Skeletal muscle tissue (tissue), 4 donors: ENCODE data around the gene CLASP1. TPM values are rescaled to one million over a fixed set of nuclear protein-coding genes. Genes with fewer than 3 reads are reported as not detected.
"Not testable (repeated sequence)": the region's sequence is repeated elsewhere in the genome, so short reads cannot be mapped to it uniquely, and the experiment has no call there.

Experiments used
- H3K27ac ChIP-seq: one replicate; pipeline ENCODE4 v1.7.0; 2013; ENCODE audit warnings: mild to moderate bottlenecking, low read depth, low read length, inconsistent platforms
- H3K27me3 ChIP-seq, 3 donors: one replicate each; pipeline ENCODE4 v1.7.0; 2013; ENCODE audit warnings: low read length in 3 of 3; ENCODE audit not compliant: control insufficient read depth in 3 of 3, insufficient read depth in 3 of 3
- H3K36me3 ChIP-seq, 3 donors: one replicate each; pipeline ENCODE4 v1.7.0; 2013; ENCODE audit warnings: low read length in 3 of 3; ENCODE audit not compliant: control insufficient read depth in 3 of 3, insufficient read depth in 3 of 3
- H3K4me1 ChIP-seq, 3 donors: one replicate each; pipeline ENCODE4 v1.7.0; 2013; ENCODE audit warnings: low read length in 3 of 3, mild to moderate bottlenecking in 3 of 3; ENCODE audit not compliant: control insufficient read depth in 3 of 3, insufficient read depth in 3 of 3
- H3K4me3 ChIP-seq, 3 donors: one replicate each; pipeline ENCODE4 v1.7.0; 2013; ENCODE audit warnings: low read length in 3 of 3
- H3K9ac ChIP-seq, 3 donors: one replicate each; pipeline ENCODE4 v1.7.0; 2013; ENCODE audit warnings: low read length in 3 of 3, mild to moderate bottlenecking in 3 of 3, moderate library complexity in 2 of 3, low read depth in 1 of 3
- H3K9me3 ChIP-seq, 3 donors: one replicate each; pipeline ENCODE4 v1.7.0; 2013; ENCODE audit warnings: low read length in 3 of 3; ENCODE audit not compliant: control insufficient read depth in 3 of 3
- total RNA-seq: library from RNA; depleted of rRNA; stranded (reverse); fragments of >200 nt; gene quantifications from one replicate; pipeline ENCODE4 v1.2.3, GENCODE V29; 2014
- donor health status: Osteomylitis.

Gene CLASP1
- total RNA-seq, 1 donor from 2014 or later, result 74.1 TPM

- no peaks in the 10 kb centered on the region for H3K9me3 ChIP-seq
- no peak overlapping the region for H3K4me3 ChIP-seq
- H3K36me3 ChIP-seq, result peaks cover 48 to 69% (median 69%) of the 10 kb centered on the region in 3 donors
- H3K27me3 ChIP-seq, result no peaks in the 10 kb centered on the region
- H3K4me1 ChIP-seq, result peaks cover 4 to 38% (median 23%) of the 10 kb centered on the region in 3 donors
- H3K27ac ChIP-seq, result no peak overlapping the region
- H3K9ac ChIP-seq, result no peak overlapping the region
These were observed 302.4 kb downstream of the CLASP1 start for GRCh38 chr2:121346859-121347258.

GRCh38 chr2:121346407-121346806, 302.9 kb downstream of the CLASP1 start:
- Histone ChIP-seq H3K27ac (no peak overlapping the region), H3K27me3 (no peaks in the 10 kb centered on the region), H3K4me3 (no peak overlapping the region), H3K4me1 (peaks cover 4 to 38% (median 23%) of the 10 kb centered on the region in 3 donors), H3K9ac (no peak overlapping the region), H3K9me3 (no peaks in the 10 kb centered on the region), H3K36me3 (peaks cover 44 to 67% (median 64%) of the 10 kb centered on the region in 3 donors)

GRCh38 chr2:121345887-121346286, 303.4 kb downstream of the CLASP1 start:
- H3K9me3 ChIP-seq, result no peaks in the 10 kb centered on the region
- no peaks in the 10 kb centered on the region for H3K27me3 ChIP-seq
- H3K4me3 ChIP-seq, result no peak overlapping the region
- H3K27ac ChIP-seq, result no peak overlapping the region
- H3K4me1 ChIP-seq, result peaks cover 4 to 36% (median 23%) of the 10 kb centered on the region in 3 donors
- no peak overlapping the region for H3K9ac ChIP-seq
- H3K36me3 ChIP-seq, result peaks cover 43 to 67% (median 63%) of the 10 kb centered on the region in 3 donors

- Histone ChIP-seq H3K4me1 (peaks cover 1 to 29% (median 17%) of the 10 kb centered on the region in 3 donors), H3K4me3 (no peak overlapping the region), H3K36me3 (peaks cover 49 to 67% (median 63%) of the 10 kb centered on the region in 3 donors), H3K27me3 (no peaks in the 10 kb centered on the region), H3K9me3 (no peaks in the 10 kb centered on the region), H3K27ac (no peak overlapping the region), H3K9ac (no peak overlapping the region)
These were observed 304.2 kb downstream of the CLASP1 start for GRCh38 chr2:121345101-121345500.

DNA sequence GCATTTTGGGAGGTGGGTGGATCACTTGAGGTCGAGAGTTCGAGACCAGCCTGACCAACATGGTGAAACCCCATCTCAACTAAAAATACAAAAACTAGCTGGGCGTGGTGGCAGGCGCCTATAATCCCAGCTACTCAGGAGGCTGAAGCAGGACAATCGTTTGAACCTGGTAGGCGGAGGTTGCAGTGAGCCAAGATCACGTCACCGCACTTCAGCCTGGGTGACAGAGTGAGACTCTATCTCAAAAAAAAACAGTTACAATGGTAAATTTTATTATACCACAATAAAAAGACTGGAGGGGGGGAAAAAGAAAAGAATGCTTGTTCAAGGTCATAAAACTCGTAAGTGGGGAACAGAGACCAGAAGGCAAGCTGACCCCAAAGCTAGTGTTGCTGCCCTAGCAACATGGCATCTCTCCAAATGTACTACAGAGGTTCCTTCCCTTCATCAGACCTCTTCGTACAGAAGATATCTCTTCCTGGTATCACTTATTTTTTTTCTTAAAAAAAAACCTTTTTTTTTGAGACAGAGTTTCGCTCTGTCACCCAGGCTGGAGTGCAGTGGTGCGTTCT, 305.3 kb downstream of the CLASP1 start:
- peaks cover 49 to 72% (median 64%) of the 10 kb centered on the region in 3 donors for H3K36me3 ChIP-seq
- not testable (repeated sequence) for H3K9me3 ChIP-seq, H3K4me3 ChIP-seq, H3K27ac ChIP-seq, H3K27me3 ChIP-seq, H3K9ac ChIP-seq
- peaks cover 0 to 21% (median 7%) of the 10 kb centered on the region in 3 donors for H3K4me1 ChIP-seq

DNA sequence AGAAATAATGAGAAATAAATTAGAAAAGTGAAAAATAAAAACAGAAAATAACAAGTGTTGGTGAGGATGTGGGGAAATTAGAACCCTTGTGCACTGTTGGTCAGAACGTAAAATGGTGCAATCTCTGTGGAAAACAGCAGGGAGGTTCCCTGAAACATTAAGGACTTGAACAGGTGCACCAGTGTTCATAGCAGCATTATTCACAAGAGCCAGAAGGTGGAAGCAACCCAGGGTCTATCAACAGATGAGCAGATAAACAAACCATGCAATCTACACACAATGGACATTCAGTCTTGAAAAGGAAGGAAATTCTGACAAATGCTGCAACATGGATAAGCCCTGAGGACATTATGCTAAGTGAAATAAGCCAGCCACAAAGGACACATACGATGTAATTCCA, 306.1 kb downstream of the CLASP1 start:
- H3K27ac ChIP-seq, result no peak overlapping the region
- H3K4me1 ChIP-seq, result peaks cover 0 to 15% (median 3%) of the 10 kb centered on the region in 3 donors
- peaks cover 52 to 71% (median 66%) of the 10 kb centered on the region in 3 donors for H3K36me3 ChIP-seq
- H3K9ac ChIP-seq, result no peak overlapping the region
- H3K4me3 ChIP-seq, result no peak overlapping the region
- no peaks in the 10 kb centered on the region for H3K9me3 ChIP-seq
- H3K27me3 ChIP-seq, result no peaks in the 10 kb centered on the region

- Histone ChIP-seq H3K36me3 (peaks cover 51 to 70% (median 64%) of the 10 kb centered on the region in 3 donors), H3K4me3 (no peak overlapping the region), H3K9ac (no peak overlapping the region)
These were observed 306.5 kb downstream of the CLASP1 start for GRCh38 chr2:121342751-121343150.

GRCh38 chr2:121340926-121341325, 308.3 kb downstream of the CLASP1 start:
- H3K4me1 ChIP-seq, result peaks cover 2 to 9% (median 3%) of the 10 kb centered on the region in 3 donors
- no peaks in the 10 kb centered on the region for H3K27me3 ChIP-seq
- peaks cover 37 to 55% (median 46%) of the 10 kb centered on the region in 3 donors for H3K36me3 ChIP-seq
- no peak overlapping the region for H3K4me3 ChIP-seq
- H3K9ac ChIP-seq, result no peak overlapping the region
- H3K9me3 ChIP-seq, result no peaks in the 10 kb centered on the region
- no peak overlapping the region for H3K27ac ChIP-seq

More at GRCh38 chr2:121342751-121343150, 306.5 kb downstream of the CLASP1 start:
- H3K27ac ChIP-seq, result no peak overlapping the region
- H3K9me3 ChIP-seq, result no peaks in the 10 kb centered on the region
- peaks cover 0 to 11% (median 3%) of the 10 kb centered on the region in 3 donors for H3K4me1 ChIP-seq
- H3K27me3 ChIP-seq, result no peaks in the 10 kb centered on the region

DNA sequence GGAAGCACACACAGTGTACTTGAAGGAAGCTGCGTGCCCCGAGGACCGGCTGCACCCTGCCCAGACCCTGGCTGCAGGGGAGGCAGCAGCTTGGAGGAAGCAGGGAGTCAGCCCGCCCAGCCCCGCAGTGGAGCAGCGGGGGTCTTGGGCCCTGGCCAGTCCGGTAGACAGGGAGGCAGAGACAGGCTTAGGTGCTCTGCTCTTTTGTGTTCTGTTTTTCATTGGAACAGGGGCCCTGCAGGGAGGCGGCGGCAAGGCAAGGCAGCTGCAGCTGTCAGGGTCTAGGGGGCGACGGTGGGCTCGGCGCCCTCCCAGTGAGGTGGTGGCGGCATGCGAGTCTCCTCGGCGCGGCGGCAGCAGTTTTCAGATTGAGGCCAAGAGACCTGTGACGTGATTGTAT, 311.0 kb downstream of the CLASP1 start:
- no peak overlapping the region for H3K4me3 ChIP-seq
- peaks cover 28 to 41% (median 35%) of the 10 kb centered on the region in 3 donors for H3K36me3 ChIP-seq
- H3K4me1 ChIP-seq, result peaks cover 8 to 23% (median 19%) of the 10 kb centered on the region in 3 donors
- no peak overlapping the region for H3K9ac ChIP-seq
- H3K27ac ChIP-seq, result no peak overlapping the region
- no peaks in the 10 kb centered on the region for H3K9me3 ChIP-seq
- H3K27me3 ChIP-seq, result no peaks in the 10 kb centered on the region

- H3K9me3 ChIP-seq, result no peaks in the 10 kb centered on the region
- no peak overlapping the region for H3K4me3 ChIP-seq
These were observed 312.6 kb downstream of the CLASP1 start for GRCh38 chr2:121336528-121337294.

More at GRCh38 chr2:121336528-121337294, 312.6 kb downstream of the CLASP1 start:
- Histone ChIP-seq H3K27ac (no peak overlapping the region), H3K27me3 (no peaks in the 10 kb centered on the region), H3K36me3 (peaks cover 28 to 37% (median 33%) of the 10 kb centered on the region in 3 donors), H3K4me1 (peaks cover 8 to 20% (median 16%) of the 10 kb centered on the region in 3 donors), H3K9ac (no peak overlapping the region)
